NCI-H345 treated with DMSO at 0.1 percent for 48 hours (cell line): ENCODE measurements around the gene ANKS6.
A peak's percentile ranks its signal among the peaks of the same experiment; 100 is the strongest.

Source experiments
- DNase-seq: peaks from one replicate; lab custom pipeline; 2025; ENCODE audit not compliant: unreplicated experiment; lab: John Stamatoyannopoulos, UW

Gene ANKS6

GRCh38 chr9:98815391-98815951 lies 19.1 kb upstream of the ANKS6 start:
- no peak for DNase-seq

GRCh38 chr9:98811051-98811650 lies 14.8 kb upstream of the ANKS6 start:
- DNase-seq = no peak

GRCh38 chr9:98810102-98810842 lies 13.9 kb upstream of the ANKS6 start:
- DNase-seq = no peak

GRCh38 chr9:98809311-98810101 lies 13.2 kb upstream of the ANKS6 start:
- DNase-seq = no peak

GRCh38 chr9:98808875-98809274 lies 12.5 kb upstream of the ANKS6 start:
- DNase-seq = no peak

GRCh38 chr9:98808411-98808815 lies 12.1 kb upstream of the ANKS6 start:
- no peak for DNase-seq

GRCh38 chr9:98807814-98808195 lies 11.4 kb upstream of the ANKS6 start:
- no peak for DNase-seq

- peak; percentile 47 for DNase-seq
Observed at GRCh38 chr9:98807070-98807813, 10.9 kb upstream of the ANKS6 start, which contains the start of gene GALNT12. GALNT12 (plus strand) TSS chr9:98807670; CDS start chr9:98807699, 29 bp downstream.

GRCh38 chr9:98806394-98807035 lies 10.2 kb upstream of the ANKS6 start:
- DNase-seq = no peak

GRCh38 chr9:98805506-98806272 lies 9.3 kb upstream of the ANKS6 start:
- DNase-seq = no peak

GRCh38 chr9:98804083-98804482 lies 7.7 kb upstream of the ANKS6 start:
- DNase-seq = no peak

- DNase-seq = no peak
Observed at GRCh38 chr9:98801969-98802371, 5.6 kb upstream of the ANKS6 start.

- DNase-seq = no peak
Observed at GRCh38 chr9:98801561-98801960, 5.2 kb upstream of the ANKS6 start.

GRCh38 chr9:98798254-98798653 lies 1.9 kb upstream of the ANKS6 start:
- DNase-seq = no peak

- no peak for DNase-seq
Observed at GRCh38 chr9:98797491-98797890, 1.1 kb upstream of the ANKS6 start.

GRCh38 chr9:98795970-98796363 lies 388 bp downstream of the ANKS6 start:
- no peak for DNase-seq

- DNase-seq = no peak
Observed at GRCh38 chr9:98795295-98795955, 930 bp downstream of the ANKS6 start.

- no peak for DNase-seq
Observed at GRCh38 chr9:98794802-98795201, 1.6 kb downstream of the ANKS6 start.

GRCh38 chr9:98793031-98793430 lies 3.3 kb downstream of the ANKS6 start:
- DNase-seq = no peak
